K562 (cell line): ENCODE data around the gene IPP. TPM values are rescaled to one million over a fixed set of nuclear protein-coding genes. Genes with fewer than 3 reads are reported as not detected.

Source experiments
- BRCA1 ChIP-seq, 2 experiments: fragments of 450-650 bp in 1 of 2; sonication (generic) in 1 of 2; formaldehyde crosslinking in 1 of 2; IDR thresholded peaks; 2 replicates each; pipeline versions ENCODE4 v1.5.0 to v1.6.1; 2017 to 2020; ENCODE audit warnings: mild to moderate bottlenecking in 1 of 2, missing genetic modification reagents in 1 of 2
- CCNT2 ChIP-seq: IDR thresholded peaks from 2 replicates; pipeline ENCODE4 v1.6.1; 2011; ENCODE audit warnings: borderline replicate concordance, low read depth, mild to moderate bottlenecking, moderate library complexity, mixed read lengths, low read length; ENCODE audit not compliant: insufficient read length; ENCODE audit errors: extremely low read depth
- HMGN3 ChIP-seq: IDR thresholded peaks from 2 replicates; pipeline ENCODE4 v1.6.1; 2011; ENCODE audit warnings: borderline replicate concordance, low read depth, mild to moderate bottlenecking, mixed read lengths, low read length; ENCODE audit not compliant: insufficient read length; ENCODE audit errors: extremely low read depth
- KAT7 ChIP-seq: sonication (generic); formaldehyde crosslinking; IDR thresholded peaks from 2 replicates; pipeline ENCODE4 v1.8.0; 2022; ENCODE audit warnings: missing genetic modification reagents, mild to moderate bottlenecking, borderline replicate concordance
- MEF2D ChIP-seq: conservative IDR thresholded peaks from 2 replicates; pipeline ENCODE4 v1.6.1; 2016; ENCODE audit warnings: low read depth, missing genetic modification characterization, missing compliant biosample characterization
- MEIS2 ChIP-seq: fragments of 450-650 bp; IDR thresholded peaks from 2 replicates; pipeline ENCODE4 v1.6.1; 2014; ENCODE audit warnings: mild to moderate bottlenecking; ENCODE audit not compliant: partially characterized antibody
- MLX ChIP-seq, 2 experiments: fragments of 450-650 bp in 1 of 2; sonication (generic) in 1 of 2; formaldehyde crosslinking; conservative IDR thresholded peaks; 2 replicates each; pipeline versions ENCODE4 v1.4.0 to v1.8.1; 2020 to 2022; ENCODE audit warnings: mild to moderate bottlenecking in 1 of 2, missing genetic modification reagents in 1 of 2
- NKRF ChIP-seq: fragments of 450-650 bp; IDR thresholded peaks from 2 replicates; pipeline ENCODE4 v1.6.1; 2016; ENCODE audit warnings: borderline replicate concordance
- RBBP5 ChIP-seq: fragments of 200-600 bp; sonication (generic); IDR thresholded peaks from 2 replicates; pipeline ENCODE4 v1.6.1; 2012; ENCODE audit warnings: borderline replicate concordance, mild to moderate bottlenecking, low read length, control low read depth, inconsistent platforms; ENCODE audit not compliant: insufficient read depth, poor library complexity, severe bottlenecking
- RFX1 ChIP-seq: fragments of 450-650 bp; IDR thresholded peaks from 2 replicates; pipeline ENCODE4 v1.6.1; 2016; ENCODE audit warnings: mild to moderate bottlenecking, moderate library complexity
- SRF ChIP-seq, 2 experiments: fragments of 250-450, 450-650 bp in 1 of 2; sonication (Bioruptor Pico) in 1 of 2; sonication (generic) in 1 of 2; formaldehyde crosslinking; IDR thresholded peaks; 2 replicates each; pipeline versions ENCODE4 v1.5.0 to v1.5.1; 2020 to 2022; ENCODE audit warnings: mild to moderate bottlenecking in 1 of 2, missing genetic modification reagents in 1 of 2
- TFE3 ChIP-seq: fragments of 450-650 bp; formaldehyde crosslinking; IDR thresholded peaks from 2 replicates; pipeline ENCODE4 v1.4.0; 2020; ENCODE audit warnings: mild to moderate bottlenecking, mixed read lengths
- XRCC4 ChIP-seq: IDR thresholded peaks from one replicate; pipeline ENCODE4 v1.6.1; 2011; ENCODE audit not compliant: insufficient read depth, insufficient read length; ENCODE audit errors: extremely low read depth
- ZBTB9 ChIP-seq: fragments of 450-650 bp; formaldehyde crosslinking; IDR thresholded peaks from 2 replicates; pipeline ENCODE4 v1.4.0; 2020; ENCODE audit warnings: mild to moderate bottlenecking, moderate library complexity
- ZFP30 ChIP-seq: fragments of 250-450 bp; sonication (Bioruptor Pico); IDR thresholded peaks from 2 replicates; pipeline ENCODE4 v1.8.0; 2022; ENCODE audit warnings: moderate library complexity, mild to moderate bottlenecking, inconsistent platforms, borderline replicate concordance
- ZFP91 ChIP-seq: sonication (generic); formaldehyde crosslinking; IDR thresholded peaks from 2 replicates; pipeline ENCODE4 v1.8.0; 2022; ENCODE audit warnings: mild to moderate bottlenecking, missing genetic modification reagents
- ZNF146 ChIP-seq: IDR thresholded peaks from one replicate; pipeline ENCODE4 v1.6.1; 2018; ENCODE audit warnings: missing compliant biosample characterization; ENCODE audit not compliant: unreplicated experiment
- ZNF76 ChIP-seq: fragments of 250-450 bp; sonication (Bioruptor Pico); IDR thresholded peaks from 2 replicates; pipeline ENCODE4 v1.4.0; 2020; ENCODE audit warnings: mild to moderate bottlenecking, moderate library complexity, borderline replicate concordance
- polyA plus RNA-seq, 8 experiments: library from polyadenylated mRNA; depleted of rRNA in 4 of 8; stranded (reverse) in 5 of 8; unstranded in 3 of 8; fragments of >200 nt; fragmentation: Nextera tagmentation in 2 of 8; fragmentation: Illumina TruSeq in 1 of 8; extraction: Ambion mirVana in 2 of 8; extraction: Trizol in 1 of 8; gene quantifications; 2 replicates each; pipeline versions ENCODE4 v1.2.1 to v1.2.3, GENCODE V29; 2011 to 2014; ENCODE audit warnings: inconsistent platforms in 1 of 8, missing spikeins in 1 of 8
- total RNA-seq, 7 experiments: library from RNA; depleted of rRNA in 6 of 7; stranded (reverse); fragments of >200 nt in 6 of 7; fragmentation: Illumina TruSeq in 2 of 7; extraction: Trizol in 2 of 7; gene quantifications; 2 replicates each; pipeline versions ENCODE4 v1.2.1 to v1.2.3, GENCODE V29; 2011 to 2021; ENCODE audit warnings: low replicate concordance in 1 of 7

IPP gene
- total and polyA plus RNA-seq, 9 of the 15 experiments (the other 6 are each of a cell fraction or from before 2014, with no cell fraction given), result 6.9 to 15.1 (median 9.7) TPM

GRCh38 chr1:45686288-45687013, 64.0 kb downstream of the IPP start, which contains the start of gene GPBP1L1 (continued):
- TF ChIP-seq NKRF (peak; percentile 84), ZFP91 (CRISPR knock-in tag) (peak; percentile 83), CCNT2 (peak; percentile 42), RFX1 (no peak), TFE3 (CRISPR knock-in tag) (no peak), XRCC4 (no peak), BRCA1 (IDR thresholded peaks at IDR 0.05) (no peak), BRCA1 (CRISPR knock-in tag; IDR thresholded peaks at IDR 0.05) (no peak), MEF2D (tag) (no peak), MEIS2 (peak; percentile 91), KAT7 (CRISPR knock-in tag) (peak; percentile 84; the same call in 1 of the 2 replicates), HMGN3 (peak; percentile 83), ZBTB9 (peak; percentile 69), RBBP5 (peak; percentile 93), SRF (CRISPR knock-in tag; IDR thresholded peaks at IDR 0.05) (peak; percentile 15 to 65; a peak in 2 of 4 replicates), MLX (CRISPR knock-in tag; conservative IDR thresholded peaks at IDR 0.05) (peak in 1 of 2 experiments; percentile 94; a peak in 2 of 4 replicates), ZNF76 (CRISPR knock-in tag) (peak; percentile 89; the same call in 1 of the 2 replicates), ZFP30 (CRISPR knock-in tag) (no peak), ZNF146 (CRISPR knock-in tag) (no peak)
